HL-60 (cell line): ENCODE data around the gene XBP1.

Experiments used
- CTCF ChIP-seq: IDR thresholded peaks from one replicate; pipeline ENCODE4 v1.5.1; 2011; ENCODE audit warnings: low read length, control low read depth, inconsistent platforms; ENCODE audit not compliant: insufficient read depth
- GABPA ChIP-seq: IDR thresholded peaks from 2 replicates; pipeline ENCODE4 v1.6.1; 2012; ENCODE audit warnings: low read depth
- POLR2AphosphoS5 ChIP-seq: IDR thresholded peaks from 2 replicates; pipeline ENCODE4 v1.6.1; 2012; ENCODE audit warnings: low read depth
- REST ChIP-seq: IDR thresholded peaks from 2 replicates; pipeline ENCODE4 v1.6.1; 2012; ENCODE audit warnings: low read depth; ENCODE audit not compliant: insufficient replicate concordance
- SPI1 ChIP-seq: IDR thresholded peaks from 2 replicates; pipeline ENCODE4 v1.6.1; 2012; ENCODE audit warnings: low read depth, mild to moderate bottlenecking, borderline replicate concordance

DNA sequence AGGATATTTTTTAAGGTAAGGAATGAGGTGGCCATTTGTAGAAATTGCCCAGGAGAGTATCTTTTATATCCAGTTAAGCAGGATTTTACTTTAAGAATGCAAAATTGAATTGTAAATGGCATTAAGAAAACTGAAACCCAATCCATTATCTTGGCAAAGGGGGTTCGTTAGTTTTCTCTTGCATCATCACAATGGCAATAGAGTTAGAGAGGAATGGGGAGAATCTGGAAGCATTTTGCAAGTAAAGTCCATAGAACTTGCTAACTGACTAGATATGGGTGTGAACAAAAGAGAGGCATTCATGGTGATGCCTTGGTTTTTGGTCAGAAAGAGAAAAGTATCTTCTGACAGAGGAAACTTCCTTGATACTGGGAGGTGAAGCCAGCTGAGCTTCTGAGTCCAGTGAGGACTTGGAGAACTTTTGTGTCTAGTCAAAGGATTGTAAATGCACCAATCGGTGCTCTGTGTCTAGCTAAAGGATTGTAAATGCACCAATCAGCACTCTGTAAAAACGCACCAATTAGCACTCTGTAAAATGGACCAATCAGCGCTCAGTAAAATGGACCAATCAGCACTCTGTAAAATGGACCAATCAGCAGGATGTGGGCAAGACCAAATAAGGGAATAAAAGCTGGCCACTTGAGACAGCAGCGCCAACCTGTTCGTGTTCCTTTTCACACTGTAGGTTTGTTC, 31.5 kb downstream of the XBP1 start:
- no peak for TF ChIP-seq CTCF
- TF ChIP-seq REST = no peak
- TF ChIP-seq SPI1 = no peak
- no peak for TF ChIP-seq POLR2AphosphoS5
- no peak for TF ChIP-seq GABPA
